ENCODE results near the gene VMO1.

VMO1 gene

DNA sequence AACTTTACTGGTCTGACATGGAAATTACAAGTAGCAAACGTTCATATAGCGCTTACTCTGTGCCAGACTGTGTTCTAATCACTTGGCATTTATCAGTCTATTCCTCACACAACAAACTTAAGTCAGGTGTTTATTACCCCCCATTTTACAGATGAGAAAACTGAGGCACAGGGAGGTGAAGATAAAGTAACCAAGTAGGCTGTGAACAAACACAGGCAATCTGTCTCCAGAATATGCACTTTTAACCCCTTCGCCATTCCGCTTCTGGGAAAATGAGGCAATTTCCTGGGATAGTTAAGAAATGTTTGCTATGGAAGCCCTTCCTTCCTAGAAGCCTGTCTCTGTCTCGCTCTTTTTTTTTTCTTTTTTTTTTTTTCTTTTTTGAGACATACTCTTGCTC, 34.2 kb downstream of the VMO1 start:
- DNase-seq = no peak

DNA sequence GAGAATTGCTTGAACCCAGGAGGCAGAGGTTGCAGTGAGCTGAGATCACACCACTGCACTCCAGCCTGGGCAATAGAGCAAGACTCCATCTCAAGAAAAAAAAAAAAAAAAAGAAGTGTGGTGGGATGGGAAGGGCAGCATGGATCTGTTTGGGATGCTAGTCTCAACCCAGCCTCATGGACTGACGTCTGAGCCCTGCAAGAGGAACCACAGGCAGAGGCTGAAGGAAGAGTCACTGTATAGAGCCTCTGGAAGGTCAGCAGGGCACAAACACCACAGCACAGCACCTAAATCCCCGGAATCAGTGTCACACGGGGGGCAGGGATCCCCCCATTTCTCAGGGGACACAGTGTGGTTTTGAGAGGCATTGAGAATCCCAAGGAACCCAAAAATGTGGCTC, 35.6 kb downstream of the VMO1 start:
- no peak for DNase-seq

GRCh38 chr17:4748686-4749085, 37.5 kb downstream of the VMO1 start:
- DNase-seq = no peak

- DNase-seq = no peak
Measured at GRCh38 chr17:4747847-4748246, 38.3 kb downstream of the VMO1 start.

- DNase-seq = no peak
Measured at GRCh38 chr17:4744999-4745969, 40.9 kb downstream of the VMO1 start.

- DNase-seq = no peak
Measured at GRCh38 chr17:4743898-4744297, 42.3 kb downstream of the VMO1 start.

- DNase-seq = no peak
Measured at GRCh38 chr17:4743216-4743615, 42.9 kb downstream of the VMO1 start.

DNA sequence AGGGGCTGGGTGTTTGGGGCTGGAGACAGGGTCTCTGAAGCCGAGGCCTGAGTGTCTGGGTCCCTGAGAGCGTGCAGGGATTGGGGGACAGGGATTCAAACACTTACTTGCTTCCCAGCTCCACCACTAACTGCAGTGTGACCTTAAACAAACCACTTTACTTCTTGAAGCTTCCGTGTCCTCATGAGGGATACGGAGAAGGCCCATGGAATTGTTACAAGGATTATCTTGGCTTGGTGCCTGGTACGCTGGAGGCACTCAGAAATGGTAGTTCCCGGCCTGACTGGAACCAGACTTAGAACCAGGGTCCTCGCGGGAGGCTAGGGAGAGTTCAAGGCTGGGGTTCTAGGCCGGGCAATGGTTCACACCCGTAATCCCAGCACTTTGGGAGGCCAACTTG, 43.5 kb downstream of the VMO1 start:
- DNase-seq = no peak

DNA sequence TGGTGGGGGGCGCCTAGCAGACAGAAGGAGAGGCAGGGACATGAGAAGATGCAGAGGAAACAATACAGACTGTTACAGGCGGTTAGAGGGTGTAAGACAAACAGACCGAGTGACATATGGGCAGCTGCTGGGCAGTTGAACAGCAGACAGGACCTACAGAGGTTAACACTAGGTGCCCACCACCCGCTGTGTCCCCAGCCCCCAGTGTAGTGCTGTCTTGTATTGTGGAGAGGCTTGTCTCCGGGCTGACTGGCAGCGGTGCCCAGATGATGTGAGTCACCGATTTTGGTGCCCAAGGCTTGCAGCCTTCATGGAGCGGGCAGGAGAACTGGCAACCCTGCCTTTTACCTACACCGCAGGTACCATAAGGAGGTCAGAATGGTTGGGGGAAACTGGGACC, 44.0 kb downstream of the VMO1 start:
- no peak for DNase-seq

DNA sequence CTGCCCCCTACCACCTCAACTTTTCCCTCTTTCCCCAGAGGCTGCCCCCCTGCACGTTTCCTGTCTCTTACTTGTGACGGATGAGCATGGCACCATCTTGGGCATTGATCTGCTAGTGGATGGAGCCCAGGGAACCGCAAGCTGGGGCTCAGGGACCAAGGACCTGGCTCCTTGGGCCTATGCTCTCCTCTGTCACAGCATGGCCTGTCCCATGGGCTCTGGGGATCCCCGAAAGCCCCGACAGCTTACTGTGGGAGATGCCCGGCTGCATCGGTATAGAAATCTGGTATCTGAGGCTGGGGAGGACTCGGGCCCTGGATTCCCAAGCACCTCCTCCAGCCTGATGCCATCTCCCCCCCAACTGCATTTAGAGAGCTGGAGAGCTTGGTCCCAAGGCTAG, 44.6 kb downstream of the VMO1 start:
- DNase-seq = no peak

GRCh38 chr17:4740584-4740983, 45.6 kb downstream of the VMO1 start:
- no peak for DNase-seq

- no peak for DNase-seq
Measured at GRCh38 chr17:4740025-4740351, 46.2 kb downstream of the VMO1 start.

DNA sequence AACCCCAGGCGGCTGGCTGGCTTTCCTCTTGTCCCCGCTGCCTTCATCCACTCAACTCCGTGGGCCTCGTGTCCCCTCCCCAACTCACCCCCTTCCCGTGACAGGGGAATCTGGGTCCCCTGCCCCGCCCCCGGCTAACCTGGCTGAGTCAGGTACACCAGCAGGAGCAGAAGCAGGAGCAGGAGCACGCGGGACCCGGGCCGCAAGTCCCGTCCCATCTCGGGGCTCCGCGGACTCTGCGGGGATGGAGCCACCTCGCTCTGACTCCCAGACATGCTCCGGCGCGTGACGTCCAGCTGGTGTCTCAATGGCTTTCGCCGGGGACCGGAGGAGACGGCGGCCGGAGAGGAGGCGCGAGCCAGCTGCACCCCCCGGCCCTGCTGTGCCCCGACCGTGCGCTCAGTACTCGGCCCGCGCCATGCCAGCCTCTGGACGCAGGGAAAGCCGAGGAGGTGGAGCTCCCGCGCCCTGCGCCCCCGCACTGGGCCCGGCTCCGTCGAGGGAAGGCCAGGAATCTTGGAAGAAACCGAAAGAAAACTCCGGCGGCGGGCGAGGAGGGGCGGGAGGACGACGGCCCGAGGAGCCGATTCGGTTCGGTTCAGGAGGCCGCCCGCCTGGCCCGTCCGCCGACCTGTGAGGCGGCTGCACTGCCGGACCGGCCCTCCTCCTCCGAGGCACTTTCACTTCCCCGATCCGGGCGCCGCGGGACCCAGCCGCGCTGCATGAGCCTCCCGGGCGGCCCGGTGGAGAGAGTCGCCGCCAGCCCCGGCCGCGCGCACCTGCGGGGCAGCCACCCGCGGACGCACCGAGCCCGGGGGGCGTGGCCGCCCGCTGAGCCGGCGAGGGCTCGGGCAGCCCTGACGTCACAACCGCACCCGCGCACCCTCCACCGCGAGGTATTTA, 46.8 kb downstream of the VMO1 start, which contains the start of the genes CXCL16 and ZMYND15:
CXCL16 (minus strand) TSS at position 807 of the 903 bp plus-strand sequence; CDS start at position 218, 589 bp downstream.
ZMYND15 (plus strand) TSS at position 712 of the 903 bp plus-strand sequence. CDS start 716 bp downstream, outside the sequence.
- no peak for DNase-seq

- no peak for DNase-seq
Measured at GRCh38 chr17:4738136-4739121, 47.7 kb downstream of the VMO1 start.

GRCh38 chr17:4735876-4736651, 50.1 kb downstream of the VMO1 start:
- no peak for DNase-seq
